ENCODE data around the gene RBMS2.

GRCh38 chr12:56633468-56634241 lies 112.0 kb downstream of the RBMS2 start:
- TF ChIP-seq CTCF (IDR thresholded peaks at IDR 0.05; ENCODE audit: low read depth, low read length): no peak
- no peak for TF ChIP-seq MYC (IDR thresholded peaks at IDR 0.05; ENCODE audit: low read depth, low read length)
- no peak for TF ChIP-seq POLR2A (IDR thresholded peaks at IDR 0.05; ENCODE audit: extremely low read depth, insufficient read length)
- no peak for TF ChIP-seq MAX (IDR thresholded peaks at IDR 0.05; ENCODE audit: low read depth, low read length)
